Panc1 (cell line): Measurements from ENCODE around the gene RABGAP1. TPM values are rescaled to one million over a fixed set of nuclear protein-coding genes. Genes with fewer than 3 reads are reported as not detected.

Experiments used
- ATAC-seq: fragments of 200-7000 bp; cut with Tn5 transposase; 2 replicates; pipeline ENCODE4 v1.9.1; 2020; ENCODE audit warnings: mild to moderate bottlenecking, moderate library complexity
- BruUV-seq: library from RNA; stranded (reverse); fragments of 400-500 nt; replicated peaks from 2 replicates; lab custom pipeline; 2021; lab: Mats Ljungman, UMichigan
- CTCF ChIA-PET: fragments of 300-600 bp; sonication (Branson Sonifier 250); formaldehyde crosslinking; loops from one replicate; lab custom pipeline; 2022; ENCODE audit warnings: antibody characterized with exemption; lab: Charles Lee
- POLR2A ChIA-PET: fragments of 300-600 bp; sonication (Branson Sonifier 250); formaldehyde crosslinking; loops from one replicate; lab custom pipeline; 2022; ENCODE audit warnings: antibody characterized with exemption; lab: Charles Lee
- DNase-seq: peaks from one replicate; pipeline ENCODE4 v3.0.0-alpha.2; 2010; ENCODE audit warnings: low read depth, low spot score
- H3K27ac ChIP-seq: 2 replicates; pipeline ENCODE4 v1.5.1; 2011; ENCODE audit warnings: mild to moderate bottlenecking, low read length, inconsistent platforms
- H3K27me3 ChIP-seq: fragments of 200-500 bp; sonication (Bioruptor generic); 2 replicates; pipeline ENCODE4 v1.6.0; 2014; ENCODE audit warnings: low read length, inconsistent platforms; ENCODE audit not compliant: control insufficient read depth, insufficient read depth
- H3K36me3 ChIP-seq: fragments of 200-500 bp; sonication (Bioruptor generic); 2 replicates; pipeline ENCODE4 v1.5.1; 2014; ENCODE audit warnings: inconsistent platforms, mild to moderate bottlenecking, low read length, moderate library complexity; ENCODE audit not compliant: control insufficient read depth, insufficient read depth
- H3K4me1 ChIP-seq: 2 replicates; pipeline ENCODE4 v1.5.1; 2011; ENCODE audit warnings: inconsistent platforms, mild to moderate bottlenecking, low read length, moderate library complexity; ENCODE audit not compliant: control insufficient read depth, insufficient read depth
- H3K4me3 ChIP-seq, 2 experiments: 2 replicates each; pipeline ENCODE4 v1.5.1; 2011 to 2012; ENCODE audit warnings: low read depth in 2 of 2, low read length in 2 of 2, mild to moderate bottlenecking in 2 of 2, inconsistent platforms in 1 of 2, moderate library complexity in 1 of 2
- H3K9me3 ChIP-seq: fragments of 200-500 bp; sonication (Bioruptor generic); 2 replicates; pipeline ENCODE4 v1.5.1; 2014; ENCODE audit warnings: low read depth, mild to moderate bottlenecking, inconsistent platforms, low read length, moderate library complexity; ENCODE audit not compliant: control insufficient read depth, insufficient read depth
- POLR2AphosphoS5 ChIP-seq: IDR thresholded peaks from 2 replicates; pipeline ENCODE4 v1.6.1; 2012; ENCODE audit warnings: mild to moderate bottlenecking, low read depth, low read length, moderate library complexity
- SIN3A ChIP-seq: IDR thresholded peaks from 2 replicates; pipeline ENCODE4 v1.6.1; 2012; ENCODE audit warnings: low read depth, mild to moderate bottlenecking, low read length, moderate library complexity, borderline replicate concordance; ENCODE audit not compliant: insufficient read depth
- TCF7L2 ChIP-seq: IDR thresholded peaks from 2 replicates; pipeline ENCODE4 v1.6.1; 2011; ENCODE audit warnings: mild to moderate bottlenecking, low read depth, low read length, inconsistent platforms
- in situ Hi-C: cut with HindIII; loops from 2 replicates; pipeline ENCODE4 v1.10.0; 2016; ENCODE audit warnings: low sequenced_read_pairs, low pct_unique_long_range_greater_than_20kb
- intact Hi-C: fragments of 100-400 bp; cut with micrococcal nuclease; formaldehyde crosslinking; loops from one replicate; pipeline ENCODE4 v1.10.0; 2022; ENCODE audit not compliant: unreplicated experiment
- total RNA-seq: library from RNA; stranded (reverse); gene quantifications from one replicate; pipeline ENCODE4 v1.2.1, GENCODE V29; 2021; ENCODE audit not compliant: unreplicated experiment
- TF ChIP-seq, protein P1 (sequence below), 2 experiments: IDR thresholded peaks; 2 replicates each; pipeline ENCODE4 v1.6.1; 2011 to 2012; ENCODE audit warnings: low read depth in 2 of 2, control low read depth in 1 of 2, low read length in 1 of 2, mild to moderate bottlenecking in 1 of 2, moderate library complexity in 1 of 2; ENCODE audit not compliant: insufficient read depth in 1 of 2
- TF ChIP-seq, protein P2 (sequence below): fragments of 450-650 bp; IDR thresholded peaks from 2 replicates; pipeline ENCODE4 v1.5.1; 2017; ENCODE audit warnings: mild to moderate bottlenecking

Gene RABGAP1
- total RNA-seq, 1 experiment from 2014 or later, result 41.4 TPM

DNA sequence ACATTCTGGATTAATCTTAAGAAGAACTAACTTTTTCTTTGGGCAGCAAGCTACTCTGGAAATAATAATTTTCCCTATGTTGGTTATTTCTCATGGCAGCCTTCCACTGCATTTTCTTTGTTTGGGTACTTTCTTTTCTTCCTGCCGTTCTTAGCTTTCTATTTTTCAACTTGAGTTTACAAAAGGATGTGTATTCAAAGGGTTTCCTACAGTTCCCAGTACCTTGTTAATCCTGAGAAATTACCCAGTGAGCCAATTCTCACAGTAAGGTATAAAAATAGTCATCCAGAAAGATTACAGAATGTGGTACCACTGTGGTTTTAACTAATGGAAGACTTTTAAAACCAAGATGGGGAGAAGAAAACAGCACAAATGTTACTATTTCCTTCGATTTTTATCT, 112.9 kb downstream of the RABGAP1 start:
- no peak overlapping the region for H3K27ac ChIP-seq
- H3K9me3 ChIP-seq, result no peaks in the 10 kb centered on the region
- intact Hi-C loops, result no loop called here
- ChIA-PET CTCF (no interaction called here), POLR2A (no interaction called here)
- no peaks in the 10 kb centered on the region for H3K36me3 ChIP-seq
- DNase-seq (no peak), ATAC-seq (no peak)
- BruUV-seq, result no TSS peak
- in situ Hi-C loops, result no loop called here
- no peaks in the 10 kb centered on the region; the same call in 1 of the 2 replicates for H3K4me1 ChIP-seq
- no peaks in the 10 kb centered on the region for H3K27me3 ChIP-seq
- no peak for TF ChIP-seq SIN3A
- TF ChIP-seq, protein P1, sequence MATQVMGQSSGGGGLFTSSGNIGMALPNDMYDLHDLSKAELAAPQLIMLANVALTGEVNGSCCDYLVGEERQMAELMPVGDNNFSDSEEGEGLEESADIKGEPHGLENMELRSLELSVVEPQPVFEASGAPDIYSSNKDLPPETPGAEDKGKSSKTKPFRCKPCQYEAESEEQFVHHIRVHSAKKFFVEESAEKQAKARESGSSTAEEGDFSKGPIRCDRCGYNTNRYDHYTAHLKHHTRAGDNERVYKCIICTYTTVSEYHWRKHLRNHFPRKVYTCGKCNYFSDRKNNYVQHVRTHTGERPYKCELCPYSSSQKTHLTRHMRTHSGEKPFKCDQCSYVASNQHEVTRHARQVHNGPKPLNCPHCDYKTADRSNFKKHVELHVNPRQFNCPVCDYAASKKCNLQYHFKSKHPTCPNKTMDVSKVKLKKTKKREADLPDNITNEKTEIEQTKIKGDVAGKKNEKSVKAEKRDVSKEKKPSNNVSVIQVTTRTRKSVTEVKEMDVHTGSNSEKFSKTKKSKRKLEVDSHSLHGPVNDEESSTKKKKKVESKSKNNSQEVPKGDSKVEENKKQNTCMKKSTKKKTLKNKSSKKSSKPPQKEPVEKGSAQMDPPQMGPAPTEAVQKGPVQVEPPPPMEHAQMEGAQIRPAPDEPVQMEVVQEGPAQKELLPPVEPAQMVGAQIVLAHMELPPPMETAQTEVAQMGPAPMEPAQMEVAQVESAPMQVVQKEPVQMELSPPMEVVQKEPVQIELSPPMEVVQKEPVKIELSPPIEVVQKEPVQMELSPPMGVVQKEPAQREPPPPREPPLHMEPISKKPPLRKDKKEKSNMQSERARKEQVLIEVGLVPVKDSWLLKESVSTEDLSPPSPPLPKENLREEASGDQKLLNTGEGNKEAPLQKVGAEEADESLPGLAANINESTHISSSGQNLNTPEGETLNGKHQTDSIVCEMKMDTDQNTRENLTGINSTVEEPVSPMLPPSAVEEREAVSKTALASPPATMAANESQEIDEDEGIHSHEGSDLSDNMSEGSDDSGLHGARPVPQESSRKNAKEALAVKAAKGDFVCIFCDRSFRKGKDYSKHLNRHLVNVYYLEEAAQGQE (IDR thresholded peaks at IDR 0.05; ENCODE audit: insufficient read depth in 1 of 2, low read depth in 2 of 2, low read length in 1 of 2), result no peak
- no peak for TF ChIP-seq TCF7L2
- no peak for TF ChIP-seq POLR2AphosphoS5
- TF ChIP-seq, protein P2, sequence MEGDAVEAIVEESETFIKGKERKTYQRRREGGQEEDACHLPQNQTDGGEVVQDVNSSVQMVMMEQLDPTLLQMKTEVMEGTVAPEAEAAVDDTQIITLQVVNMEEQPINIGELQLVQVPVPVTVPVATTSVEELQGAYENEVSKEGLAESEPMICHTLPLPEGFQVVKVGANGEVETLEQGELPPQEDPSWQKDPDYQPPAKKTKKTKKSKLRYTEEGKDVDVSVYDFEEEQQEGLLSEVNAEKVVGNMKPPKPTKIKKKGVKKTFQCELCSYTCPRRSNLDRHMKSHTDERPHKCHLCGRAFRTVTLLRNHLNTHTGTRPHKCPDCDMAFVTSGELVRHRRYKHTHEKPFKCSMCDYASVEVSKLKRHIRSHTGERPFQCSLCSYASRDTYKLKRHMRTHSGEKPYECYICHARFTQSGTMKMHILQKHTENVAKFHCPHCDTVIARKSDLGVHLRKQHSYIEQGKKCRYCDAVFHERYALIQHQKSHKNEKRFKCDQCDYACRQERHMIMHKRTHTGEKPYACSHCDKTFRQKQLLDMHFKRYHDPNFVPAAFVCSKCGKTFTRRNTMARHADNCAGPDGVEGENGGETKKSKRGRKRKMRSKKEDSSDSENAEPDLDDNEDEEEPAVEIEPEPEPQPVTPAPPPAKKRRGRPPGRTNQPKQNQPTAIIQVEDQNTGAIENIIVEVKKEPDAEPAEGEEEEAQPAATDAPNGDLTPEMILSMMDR, result no peak
- no peak overlapping the region for H3K4me3 ChIP-seq

DNA sequence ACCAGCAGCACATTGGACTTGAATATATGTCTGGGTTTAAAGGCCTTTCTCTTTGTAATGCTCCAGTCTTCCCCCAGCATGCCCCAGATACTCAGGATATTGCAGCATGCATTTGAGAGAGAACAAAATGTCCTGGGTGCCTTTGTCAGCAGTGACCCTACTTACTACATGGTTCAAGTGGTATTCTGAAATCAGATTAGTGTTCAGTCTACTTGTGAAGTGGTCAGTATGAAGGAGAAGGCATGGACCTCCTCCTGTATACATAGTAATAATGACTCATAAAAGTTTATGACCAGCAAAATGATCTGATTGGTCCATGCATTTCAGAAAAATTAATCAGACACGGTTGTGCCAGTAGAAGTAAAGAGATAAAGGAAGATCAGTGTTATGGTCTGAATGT, 118.0 kb downstream of the RABGAP1 start:
- no TSS peak for BruUV-seq
- Histone ChIP-seq H3K4me3 (no peak overlapping the region), H3K36me3 (no peaks in the 10 kb centered on the region), H3K4me1 (no peaks in the 10 kb centered on the region), H3K27ac (no peak overlapping the region), H3K9me3 (no peaks in the 10 kb centered on the region), H3K27me3 (no peaks in the 10 kb centered on the region)
- DNase-seq, result no peak
- in situ Hi-C loops (no loop called here), intact Hi-C loops (no loop called here)
- ATAC-seq, result no peak
- ChIA-PET CTCF (no interaction called here), POLR2A (no interaction called here)
- no peak for TF ChIP-seq POLR2AphosphoS5
- TF ChIP-seq, protein P2, result no peak
- TF ChIP-seq, protein P1 (IDR thresholded peaks at IDR 0.05; ENCODE audit: insufficient read depth in 1 of 2, low read depth in 2 of 2, low read length in 1 of 2), result no peak
- no peak for TF ChIP-seq TCF7L2
- no peak for TF ChIP-seq SIN3A
